ENCODE data around the gene IRX4.

DNA sequence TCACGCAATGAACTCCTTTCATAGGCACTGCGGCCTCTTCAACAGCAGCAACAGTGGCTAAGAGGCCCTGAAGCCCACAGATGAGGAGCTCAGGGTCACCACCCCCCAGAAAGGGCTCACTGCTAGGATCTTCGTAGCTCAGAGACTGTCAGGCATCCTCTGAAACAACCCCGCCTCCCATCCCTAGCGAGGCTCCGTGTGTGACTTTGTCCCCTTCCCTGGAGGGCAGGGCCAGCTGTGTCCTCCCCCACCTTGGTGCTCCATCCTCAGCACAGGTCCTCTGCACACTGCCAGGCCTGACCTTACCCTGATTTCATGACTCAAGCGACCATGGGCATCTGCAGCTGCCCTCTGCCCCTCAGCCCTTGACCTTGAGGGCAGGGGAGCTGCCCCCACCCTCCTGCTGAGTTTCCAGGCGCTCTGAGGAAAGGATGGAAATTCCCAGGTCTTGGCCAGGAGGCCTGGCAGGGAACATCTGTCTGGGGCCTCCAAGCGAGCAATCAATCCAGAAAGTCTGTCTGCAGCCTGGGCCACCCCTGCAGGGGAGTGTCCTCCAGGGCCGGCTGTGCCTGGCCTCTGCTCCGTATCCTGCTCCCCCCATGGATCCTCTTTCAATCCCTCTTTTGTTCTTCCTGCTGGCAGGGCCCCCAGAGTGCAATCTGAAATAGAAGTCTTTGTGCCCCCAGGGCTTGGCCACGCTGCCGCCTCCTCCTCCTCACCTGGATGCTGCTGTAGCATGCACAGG, 6.8 kb upstream of the IRX4 start:
- no peak for TF ChIP-seq EZH2 (optimal IDR thresholded peaks at IDR 0.05; ENCODE audit: low read depth, low read length)
- TF ChIP-seq CTCF (IDR thresholded peaks at IDR 0.05; ENCODE audit: low read length): no peak
- no peak for TF ChIP-seq EZH2phosphoT487 (IDR thresholded peaks at IDR 0.05; ENCODE audit: low read length)

Data from MM.1S (cell line).